Neural cell (in vitro differentiated cells): ENCODE measurements around the gene TMEM61. TPM values are rescaled to one million over a fixed set of nuclear protein-coding genes. Genes with fewer than 3 reads are reported as not detected.
"Not testable (repeated sequence)": the region's sequence is repeated elsewhere in the genome, so short reads cannot be mapped to it uniquely, and the experiment has no call there.

Experiments used
- H2AFZ ChIP-seq: fragments of 200-600, 300-800 bp; sonication (generic), shearing (Covaris generic); 2 replicates; pipeline ENCODE4 v1.6.0; 2014; ENCODE audit warnings: low read depth, mild to moderate bottlenecking, antibody characterized with exemption, low read length, moderate library complexity
- H3F3A ChIP-seq: fragments of 200-600 bp; shearing (Covaris generic); 2 replicates; pipeline ENCODE4 v1.6.1; 2016; ENCODE audit warnings: mild to moderate bottlenecking, moderate library complexity, mixed read lengths, antibody characterized with exemption, low read length; ENCODE audit not compliant: insufficient read depth, poor library complexity, severe bottlenecking
- H3K27ac ChIP-seq: fragments of 200-600, 300-800 bp; sonication (generic), shearing (Covaris generic); 2 replicates; pipeline ENCODE4 v1.5.1; 2014; ENCODE audit warnings: mild to moderate bottlenecking, low read length, moderate library complexity
- H3K27me3 ChIP-seq: fragments of 300-800, 200-600 bp; sonication (generic), shearing (Covaris generic); 2 replicates; pipeline ENCODE4 v1.6.0; 2014; ENCODE audit warnings: mild to moderate bottlenecking, low read depth, low read length, moderate library complexity; ENCODE audit not compliant: insufficient read depth
- H3K36me3 ChIP-seq: fragments of 300-800, 200-600 bp; sonication (generic), shearing (Covaris generic); 2 replicates; pipeline ENCODE4 v1.5.1; 2014; ENCODE audit warnings: mild to moderate bottlenecking, antibody characterized with exemption, low read length, moderate library complexity; ENCODE audit not compliant: insufficient read depth
- H3K4me2 ChIP-seq: fragments of 300-800, 200-600 bp; sonication (generic), shearing (Covaris generic); 2 replicates; pipeline ENCODE4 v1.6.0; 2014; ENCODE audit warnings: mild to moderate bottlenecking, low read length
- H3K4me3 ChIP-seq: fragments of 300-800, 200-600 bp; sonication (generic), shearing (Covaris generic); 2 replicates; pipeline ENCODE4 v1.5.1; 2014; ENCODE audit warnings: mild to moderate bottlenecking, low read length, moderate library complexity
- H3K79me2 ChIP-seq: fragments of 200-600 bp; shearing (Covaris generic); replicated peaks from 2 replicates; pipeline ENCODE4 v1.6.0; 2014; ENCODE audit warnings: mild to moderate bottlenecking, low read length, moderate library complexity; ENCODE audit not compliant: insufficient read depth
- H3K9ac ChIP-seq: fragments of 300-800, 200-600 bp; sonication (generic), shearing (Covaris generic); 2 replicates; pipeline ENCODE4 v1.6.1; 2016; ENCODE audit warnings: mild to moderate bottlenecking, low read length, mixed read lengths
- H3K9me2 ChIP-seq: fragments of 200-600 bp; shearing (Covaris generic); 2 replicates; pipeline ENCODE4 v1.6.1; 2016; ENCODE audit warnings: mild to moderate bottlenecking, low read length, mixed read lengths; ENCODE audit not compliant: insufficient read depth
- H3K9me3 ChIP-seq: fragments of 200-600, 300-800 bp; sonication (generic), shearing (Covaris generic); 2 replicates; pipeline ENCODE4 v1.6.1; 2016; ENCODE audit warnings: mild to moderate bottlenecking, mixed run types, low read length, moderate library complexity, mixed read lengths
- H4K20me1 ChIP-seq: fragments of 200-600 bp; shearing (Covaris generic); 2 replicates; pipeline ENCODE4 v1.6.1; 2016; ENCODE audit warnings: mild to moderate bottlenecking, mixed run types; ENCODE audit not compliant: insufficient read depth
- EP300 ChIP-seq: fragments of 450-650 bp; conservative IDR thresholded peaks from 2 replicates; pipeline ENCODE4 v1.6.1; 2014; ENCODE audit warnings: antibody characterized with exemption, mild to moderate bottlenecking, moderate library complexity; ENCODE audit not compliant: poor library complexity, severe bottlenecking
- EZH2 ChIP-seq: fragments of 200-600, 300-800 bp; shearing (Covaris generic), sonication (generic); IDR thresholded peaks from 2 replicates; pipeline ENCODE4 v1.6.1; 2014; ENCODE audit warnings: antibody characterized with exemption, low read length, borderline replicate concordance, mild to moderate bottlenecking; ENCODE audit not compliant: insufficient read depth, poor library complexity, severe bottlenecking
- MXI1 ChIP-seq: fragments of 450-650 bp; conservative IDR thresholded peaks from 2 replicates; pipeline ENCODE4 v1.6.1; 2014; ENCODE audit warnings: antibody characterized with exemption, mild to moderate bottlenecking; ENCODE audit not compliant: poor library complexity, severe bottlenecking
- POLR2AphosphoS5 ChIP-seq: IDR thresholded peaks from 2 replicates; pipeline ENCODE4 v1.6.1; 2012
- RAD21 ChIP-seq: fragments of 450-650 bp; conservative IDR thresholded peaks from 2 replicates; pipeline ENCODE4 v1.6.1; 2014; ENCODE audit warnings: antibody characterized with exemption, mild to moderate bottlenecking, moderate library complexity
- REST ChIP-seq: IDR thresholded peaks from 2 replicates; pipeline ENCODE4 v1.6.1; 2012; ENCODE audit warnings: borderline replicate concordance
- SMC3 ChIP-seq: fragments of 450-650 bp; conservative IDR thresholded peaks from 2 replicates; pipeline ENCODE4 v1.6.1; 2014; ENCODE audit warnings: antibody characterized with exemption, mild to moderate bottlenecking, moderate library complexity; ENCODE audit not compliant: poor library complexity
- TAF1 ChIP-seq: IDR thresholded peaks from 2 replicates; pipeline ENCODE4 v1.6.1; 2012; ENCODE audit warnings: low read depth
- polyA plus RNA-seq: library from polyadenylated mRNA; depleted of rRNA; stranded (reverse); fragments of >200 nt; gene quantifications from 2 replicates; pipeline ENCODE4 v1.2.3, GENCODE V29; 2014
- TF ChIP-seq, protein P1 (sequence below): fragments of 450-650 bp; IDR thresholded peaks from 2 replicates; pipeline ENCODE4 v1.5.1; 2014; ENCODE audit warnings: antibody characterized with exemption, mild to moderate bottlenecking, moderate library complexity; ENCODE audit not compliant: poor library complexity, severe bottlenecking

Gene TMEM61
- polyA plus RNA-seq, 1 donor from 2014 or later: not detected

DNA sequence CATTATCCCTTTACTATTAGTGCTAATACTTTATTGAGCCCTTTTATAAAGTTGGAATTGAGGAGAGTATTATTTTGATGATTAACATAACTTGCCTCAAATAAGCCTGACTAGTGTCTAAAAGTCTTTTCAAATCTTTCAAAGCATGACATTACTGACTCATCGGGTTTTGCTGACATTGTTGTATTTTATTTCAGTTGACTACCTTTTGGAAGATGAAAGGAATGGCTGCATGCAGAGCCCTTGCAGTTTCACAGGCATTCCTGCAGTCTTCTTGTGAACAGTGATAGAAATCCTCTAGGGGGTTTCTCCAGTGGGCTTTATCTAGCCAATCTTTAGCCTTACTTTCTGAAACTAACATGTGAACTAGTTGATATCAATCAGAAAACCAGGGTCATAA, 43.0 kb upstream of the TMEM61 start:
- Histone ChIP-seq H3K9me3 (no peaks in the 10 kb centered on the region), H3K4me2 (no peak overlapping the region), H3K9me2 (no peaks in the 10 kb centered on the region), H3K4me3 (no peak overlapping the region), H4K20me1 (no peaks in the 10 kb centered on the region), H3K9ac (no peak overlapping the region), H3K36me3 (no peaks in the 10 kb centered on the region), H3F3A (no peaks in the 10 kb centered on the region), H3K79me2 (no peaks in the 10 kb centered on the region), H3K27ac (no peak overlapping the region), H3K27me3 (no peaks in the 10 kb centered on the region), H2AFZ (no peak overlapping the region)
- TF ChIP-seq EZH2 (no peak), TAF1 (no peak), REST (no peak), RAD21 (no peak), EP300 (no peak), POLR2AphosphoS5 (no peak), SMC3 (no peak), MXI1 (no peak)
- TF ChIP-seq, protein P1, sequence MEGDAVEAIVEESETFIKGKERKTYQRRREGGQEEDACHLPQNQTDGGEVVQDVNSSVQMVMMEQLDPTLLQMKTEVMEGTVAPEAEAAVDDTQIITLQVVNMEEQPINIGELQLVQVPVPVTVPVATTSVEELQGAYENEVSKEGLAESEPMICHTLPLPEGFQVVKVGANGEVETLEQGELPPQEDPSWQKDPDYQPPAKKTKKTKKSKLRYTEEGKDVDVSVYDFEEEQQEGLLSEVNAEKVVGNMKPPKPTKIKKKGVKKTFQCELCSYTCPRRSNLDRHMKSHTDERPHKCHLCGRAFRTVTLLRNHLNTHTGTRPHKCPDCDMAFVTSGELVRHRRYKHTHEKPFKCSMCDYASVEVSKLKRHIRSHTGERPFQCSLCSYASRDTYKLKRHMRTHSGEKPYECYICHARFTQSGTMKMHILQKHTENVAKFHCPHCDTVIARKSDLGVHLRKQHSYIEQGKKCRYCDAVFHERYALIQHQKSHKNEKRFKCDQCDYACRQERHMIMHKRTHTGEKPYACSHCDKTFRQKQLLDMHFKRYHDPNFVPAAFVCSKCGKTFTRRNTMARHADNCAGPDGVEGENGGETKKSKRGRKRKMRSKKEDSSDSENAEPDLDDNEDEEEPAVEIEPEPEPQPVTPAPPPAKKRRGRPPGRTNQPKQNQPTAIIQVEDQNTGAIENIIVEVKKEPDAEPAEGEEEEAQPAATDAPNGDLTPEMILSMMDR: no peak

- not testable (repeated sequence) for H3K9me3 ChIP-seq, H4K20me1 ChIP-seq, H3F3A ChIP-seq, H2AFZ ChIP-seq, H3K79me2 ChIP-seq, H3K36me3 ChIP-seq, H3K27me3 ChIP-seq, H3K4me2 ChIP-seq, H3K27ac ChIP-seq, H3K4me3 ChIP-seq, H3K9me2 ChIP-seq, H3K9ac ChIP-seq
Measured at GRCh38 chr1:54938955-54939354, 41.5 kb upstream of the TMEM61 start.

- H4K20me1 ChIP-seq: no peaks in the 10 kb centered on the region
- H3K9me2 ChIP-seq: no peaks in the 10 kb centered on the region
- H2AFZ ChIP-seq: no peak overlapping the region
- no peak overlapping the region for H3K9ac ChIP-seq
- no peaks in the 10 kb centered on the region for H3K9me3 ChIP-seq
- no peaks in the 10 kb centered on the region for H3K27me3 ChIP-seq
- H3K4me3 ChIP-seq: no peak overlapping the region
- no peaks in the 10 kb centered on the region for H3K79me2 ChIP-seq
- no peaks in the 10 kb centered on the region for H3F3A ChIP-seq
- H3K27ac ChIP-seq: no peak overlapping the region
- no peaks in the 10 kb centered on the region for H3K36me3 ChIP-seq
- no peak for TF ChIP-seq SMC3
- TF ChIP-seq, protein P1: no peak
- no peak for TF ChIP-seq EP300
- no peak for TF ChIP-seq REST
- H3K4me2 ChIP-seq: no peak overlapping the region
Measured at GRCh38 chr1:54940042-54940441, 40.4 kb upstream of the TMEM61 start.
